GM19328 (cell line): ENCODE data around the gene ADCY1.

Source experiments
- ATAC-seq: cut with Tn5 transposase; IDR thresholded peaks from one replicate; pipeline ENCODE4 v1.9.1; 2021; ENCODE audit warnings: mild to moderate bottlenecking, moderate library complexity; ENCODE audit not compliant: unreplicated experiment

Gene ADCY1

GRCh38 chr7:45663167-45663921 lies 89.2 kb downstream of the ADCY1 start:
- ATAC-seq, result no peak

GRCh38 chr7:45663965-45664633 lies 89.9 kb downstream of the ADCY1 start:
- no peak for ATAC-seq

DNA sequence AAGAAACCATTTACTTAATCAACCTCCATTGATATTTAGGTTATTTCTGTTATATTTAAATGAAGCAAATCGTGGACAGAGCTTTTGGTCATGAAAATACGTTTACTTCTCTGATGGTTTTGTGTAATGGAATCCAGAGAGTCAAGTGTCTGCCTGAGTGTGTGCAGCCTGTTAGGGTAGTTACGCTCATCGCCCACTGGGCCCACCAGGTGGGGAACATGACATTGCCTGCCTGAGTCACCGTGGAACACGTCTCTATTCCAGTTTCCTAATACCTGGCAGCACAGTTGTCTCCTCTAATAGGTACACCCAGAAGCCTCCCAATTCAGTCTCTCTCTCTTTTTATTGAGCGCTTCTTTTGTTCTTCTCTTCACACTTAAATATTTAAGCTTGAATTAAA lies 91.0 kb downstream of the ADCY1 start:
- ATAC-seq, result no peak

DNA sequence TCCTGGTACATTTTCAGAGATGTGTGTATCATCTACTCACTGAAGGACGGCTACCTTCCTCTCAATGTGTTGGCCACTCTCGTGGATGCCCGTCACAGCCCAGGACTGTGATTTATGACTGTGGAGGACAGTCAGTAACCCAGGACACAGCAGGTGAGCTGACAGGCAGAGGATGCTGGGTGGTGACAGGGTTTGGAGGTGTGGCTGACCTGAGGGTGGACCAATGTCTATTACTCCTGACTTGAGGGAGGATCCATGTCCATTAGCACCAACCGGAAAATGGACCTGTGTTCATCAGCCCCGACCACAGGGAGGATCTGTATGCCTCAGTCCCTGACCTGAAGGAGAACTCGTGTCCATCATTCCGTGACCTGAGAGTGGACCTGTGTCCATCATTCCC lies 96.1 kb downstream of the ADCY1 start:
- no peak for ATAC-seq

GRCh38 chr7:45670717-45671116 lies 96.5 kb downstream of the ADCY1 start:
- ATAC-seq, result no peak

- no peak for ATAC-seq
Observed at GRCh38 chr7:45677311-45677900, 103.2 kb downstream of the ADCY1 start.

- ATAC-seq, result no peak
Observed at GRCh38 chr7:45679516-45679915, 105.3 kb downstream of the ADCY1 start.

DNA sequence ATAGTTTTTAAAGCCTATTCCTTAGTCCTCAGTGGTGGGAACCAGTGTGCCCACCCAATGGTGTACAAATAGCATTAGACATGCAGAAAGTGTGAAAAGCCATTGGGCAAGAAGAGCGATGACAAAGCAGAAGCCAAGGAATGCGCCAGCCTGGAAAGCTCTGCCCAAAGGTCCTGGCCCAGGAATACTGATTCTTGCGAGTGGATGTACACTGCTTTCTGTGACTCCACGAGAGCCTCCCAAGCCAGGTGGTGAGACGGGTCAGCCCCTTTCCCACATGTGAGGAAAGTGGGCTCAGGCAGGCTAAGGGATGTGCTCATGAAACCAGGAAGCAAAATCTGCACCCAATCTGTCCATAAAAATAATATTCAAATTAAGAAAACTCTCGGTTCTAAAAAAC lies 106.6 kb downstream of the ADCY1 start:
- no peak for ATAC-seq

DNA sequence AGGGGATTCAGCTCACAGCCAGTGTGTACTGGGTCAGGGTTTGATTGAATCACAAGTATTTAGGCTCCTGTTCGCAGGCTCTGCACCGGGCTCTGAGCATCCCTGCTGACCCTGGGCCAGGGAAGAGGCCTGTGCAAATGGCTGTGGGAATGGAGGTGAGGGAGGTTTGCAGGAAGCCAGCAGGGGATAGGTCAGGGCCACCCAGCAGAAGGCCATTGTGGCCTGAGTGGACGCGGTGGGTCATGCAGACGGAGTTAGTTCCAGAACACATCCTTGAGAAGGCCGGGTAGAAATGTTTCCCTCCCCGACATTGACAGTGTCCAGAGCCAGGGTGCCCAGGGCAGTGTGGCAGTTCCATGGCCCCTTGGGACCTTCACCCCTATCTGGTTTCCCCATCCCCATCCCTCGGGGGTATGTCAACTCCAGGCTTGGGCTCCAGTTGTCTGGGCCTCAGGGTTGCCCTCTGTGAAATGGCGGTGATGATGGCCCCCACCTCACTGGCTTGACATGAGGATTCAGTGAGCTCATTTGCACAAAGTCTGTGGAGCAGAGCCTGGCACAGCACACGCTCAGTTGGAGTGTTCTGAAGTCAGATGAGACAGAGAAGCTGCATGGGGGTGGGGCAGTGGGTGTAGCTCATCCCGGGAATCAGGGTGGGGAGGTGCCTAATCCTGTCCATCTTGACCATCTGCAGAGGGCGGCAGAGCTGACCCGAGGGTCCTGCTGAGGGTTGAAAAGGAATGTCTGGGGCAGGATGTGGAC lies 107.6 kb downstream of the ADCY1 start:
- no peak for ATAC-seq

DNA sequence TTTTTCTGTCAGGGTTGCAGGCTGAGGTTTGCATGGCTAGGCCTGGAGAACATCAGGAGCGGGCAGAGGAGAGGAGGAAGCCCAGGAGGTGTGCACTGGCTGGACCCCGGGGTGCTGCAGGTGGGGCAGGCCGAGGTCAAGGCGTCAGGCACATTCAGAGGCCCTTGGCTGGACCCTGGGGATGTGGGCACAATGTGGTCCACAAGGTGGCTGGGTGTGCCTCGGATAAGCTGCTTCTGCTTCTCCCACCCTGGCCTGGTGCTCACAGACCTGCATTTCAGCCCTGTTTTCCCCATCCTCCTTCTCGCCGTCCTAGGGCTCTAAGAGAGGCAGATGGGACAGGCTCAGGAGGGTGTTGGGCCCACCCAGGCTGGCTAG lies 108.2 kb downstream of the ADCY1 start:
- no peak for ATAC-seq

GRCh38 chr7:45682836-45683555 lies 108.8 kb downstream of the ADCY1 start:
- ATAC-seq, result no peak

GRCh38 chr7:45683556-45684148 lies 109.5 kb downstream of the ADCY1 start:
- ATAC-seq, result no peak

- no peak for ATAC-seq
Observed at GRCh38 chr7:45684910-45685618, 110.9 kb downstream of the ADCY1 start.

DNA sequence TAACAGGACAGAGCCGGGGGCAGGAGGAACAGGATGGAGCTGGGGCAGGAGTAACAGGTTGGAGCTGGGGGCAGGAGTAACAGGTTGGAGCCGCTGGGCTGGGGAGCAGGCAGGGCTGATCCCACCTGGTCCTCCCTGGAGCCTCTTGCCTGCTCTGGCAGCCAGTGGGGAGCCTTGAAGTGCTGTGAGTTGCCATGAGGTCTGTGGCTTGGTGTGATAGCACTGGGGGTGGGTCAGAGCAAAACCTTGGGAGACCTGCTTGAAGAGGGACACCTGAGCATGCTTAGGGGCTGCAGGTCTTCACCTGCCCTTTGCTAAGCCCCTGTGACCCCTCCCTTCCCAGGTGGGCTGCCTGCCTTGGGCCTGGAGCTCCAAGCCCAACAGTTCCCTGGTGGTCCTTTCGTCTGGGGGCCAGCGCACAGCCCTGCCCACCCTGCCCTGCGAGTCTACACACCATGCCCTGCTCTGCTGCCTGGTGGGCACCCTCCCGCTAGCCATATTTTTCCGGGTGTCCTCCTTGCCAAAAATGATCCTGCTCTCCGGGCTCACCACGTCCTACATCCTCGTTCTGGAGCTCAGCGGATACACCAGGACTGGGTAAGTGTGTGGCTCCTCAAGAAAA lies 111.6 kb downstream of the ADCY1 start:
- no peak for ATAC-seq

- ATAC-seq, result no peak
Observed at GRCh38 chr7:45686441-45687184, 112.4 kb downstream of the ADCY1 start.

GRCh38 chr7:45687185-45687560 lies 113.0 kb downstream of the ADCY1 start:
- ATAC-seq, result no peak

DNA sequence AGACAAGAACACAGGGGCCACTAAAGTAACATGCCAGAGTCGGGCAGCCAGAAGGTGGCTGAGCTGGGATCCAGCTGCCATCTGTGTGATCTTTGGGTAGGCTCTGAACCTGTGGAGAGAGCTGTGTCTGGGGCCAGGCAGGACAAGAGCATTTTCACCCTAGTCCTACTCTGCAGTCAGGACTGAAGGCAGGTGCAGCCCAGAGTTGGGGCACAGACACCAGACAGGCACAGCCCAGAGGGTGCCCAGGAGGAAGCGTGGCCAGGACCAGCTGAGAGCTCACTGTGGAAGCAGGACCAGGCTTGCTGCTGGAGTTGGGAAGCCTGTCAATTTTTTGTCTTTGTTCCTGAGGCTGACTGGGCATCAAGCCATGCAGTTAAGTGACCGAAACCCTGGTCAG lies 113.6 kb downstream of the ADCY1 start:
- no peak for ATAC-seq

DNA sequence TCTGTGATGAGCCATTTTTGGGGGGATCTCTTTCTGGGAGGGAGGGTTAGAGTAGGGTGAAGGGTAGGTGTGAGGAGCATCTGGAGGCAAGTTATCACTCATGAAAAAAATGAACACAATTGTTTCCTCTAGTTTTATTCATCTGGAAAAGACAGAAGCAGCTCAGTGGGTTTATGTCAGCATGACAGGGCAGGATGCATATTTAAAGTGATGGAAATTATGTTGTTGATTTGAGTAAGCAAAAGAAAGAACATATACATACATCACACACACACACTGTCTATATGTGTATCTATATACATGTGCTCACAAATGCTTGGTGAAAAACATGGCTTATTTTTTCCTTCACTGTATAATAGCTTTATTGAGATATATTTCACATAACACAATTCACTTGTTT lies 114.2 kb downstream of the ADCY1 start:
- ATAC-seq, result no peak
